Measurements from ENCODE around the gene TM9SF1.
"Not testable (repeated sequence)": the region's sequence is repeated elsewhere in the genome, so short reads cannot be mapped to it uniquely, and the experiment has no call there.

The TM9SF1 gene

DNA sequence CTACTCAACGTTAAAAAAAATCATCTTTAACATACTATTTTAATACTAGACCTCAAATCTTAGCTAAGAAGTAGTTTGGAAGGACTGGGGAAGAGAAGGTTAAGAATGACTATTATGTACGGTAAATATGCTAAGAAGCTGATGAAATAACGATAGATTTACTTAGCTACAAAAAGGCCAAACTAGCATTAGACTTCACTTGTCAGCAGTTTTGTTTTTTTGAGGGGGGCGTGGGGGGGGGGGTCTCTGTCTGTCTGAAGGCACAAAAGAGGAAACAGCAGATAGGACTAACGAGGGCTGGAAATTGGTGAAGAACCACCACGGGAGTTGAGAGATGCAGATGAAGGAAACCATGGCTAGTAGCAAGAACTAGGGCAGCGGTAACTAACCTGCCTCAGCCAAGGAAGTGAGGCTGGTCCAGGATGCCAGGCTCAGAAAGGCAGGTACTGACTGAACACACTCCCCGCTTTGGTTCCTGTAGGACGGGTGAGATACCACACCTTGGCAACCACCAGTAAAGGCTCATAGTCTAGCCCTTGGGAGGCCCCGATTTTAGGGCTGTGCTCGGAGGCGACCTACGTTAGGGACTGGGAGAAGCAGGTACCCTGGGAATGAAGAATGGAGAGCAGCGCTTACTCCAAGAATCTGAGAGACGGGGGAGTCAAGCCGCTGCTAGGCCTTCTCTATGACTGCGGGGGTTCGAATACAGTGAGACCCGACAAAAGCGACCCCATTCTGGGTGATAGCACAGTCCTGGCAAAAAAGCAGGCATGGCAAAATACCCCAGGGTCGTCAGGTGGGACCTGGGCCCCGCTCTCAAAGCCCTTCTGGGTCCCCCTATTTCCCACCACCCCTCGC, 36.3 kb upstream of the TM9SF1 start:
- no peak for DNase-seq (ENCODE audit: low read depth)
- H3K4me3 ChIP-seq (ENCODE audit: low read depth, low read length) = peak overlapping the region; percentile 90

DNA sequence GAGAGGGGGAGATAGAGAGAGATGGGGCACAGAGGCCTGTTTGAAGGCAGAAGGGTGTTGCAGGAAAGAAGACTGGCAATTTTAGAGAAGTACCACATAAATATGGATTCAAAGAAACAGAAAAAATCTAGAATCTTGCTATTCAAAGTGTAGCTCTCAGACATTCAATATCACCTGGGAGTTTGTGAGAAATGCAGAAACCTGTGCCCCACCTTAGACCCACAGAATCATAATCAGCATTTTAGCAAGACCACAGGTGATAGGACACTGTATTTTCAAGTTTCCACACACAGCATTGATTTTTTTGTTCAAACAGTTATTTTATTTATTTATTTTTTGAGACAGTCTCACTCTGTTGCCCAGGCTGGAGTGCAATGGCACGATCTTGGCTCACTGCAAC, 33.7 kb upstream of the TM9SF1 start:
- H3K4me3 ChIP-seq (ENCODE audit: low read depth, low read length) = no peak overlapping the region
- no peak for DNase-seq (ENCODE audit: low read depth)

DNA sequence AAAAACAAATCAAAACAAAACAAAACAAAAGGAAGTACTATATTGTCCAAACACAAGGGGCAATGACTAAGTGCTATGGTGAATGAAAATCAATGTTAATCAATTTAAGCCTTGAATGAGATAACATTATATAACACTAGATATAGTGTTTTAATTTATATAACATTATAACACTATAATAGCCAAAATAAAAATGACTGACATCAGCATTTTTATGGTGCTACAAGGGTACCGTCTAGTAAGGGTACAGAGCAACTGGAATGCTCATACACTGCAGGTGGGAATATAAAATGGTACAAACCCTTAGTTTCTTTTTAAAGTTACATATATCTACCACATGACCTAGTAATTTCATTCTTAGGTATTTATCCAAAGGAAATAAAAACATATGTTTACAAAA, 31.2 kb upstream of the TM9SF1 start:
- H3K4me3 ChIP-seq (ENCODE audit: low read depth, low read length) = no peak overlapping the region
- no peak for DNase-seq (ENCODE audit: low read depth)

DNA sequence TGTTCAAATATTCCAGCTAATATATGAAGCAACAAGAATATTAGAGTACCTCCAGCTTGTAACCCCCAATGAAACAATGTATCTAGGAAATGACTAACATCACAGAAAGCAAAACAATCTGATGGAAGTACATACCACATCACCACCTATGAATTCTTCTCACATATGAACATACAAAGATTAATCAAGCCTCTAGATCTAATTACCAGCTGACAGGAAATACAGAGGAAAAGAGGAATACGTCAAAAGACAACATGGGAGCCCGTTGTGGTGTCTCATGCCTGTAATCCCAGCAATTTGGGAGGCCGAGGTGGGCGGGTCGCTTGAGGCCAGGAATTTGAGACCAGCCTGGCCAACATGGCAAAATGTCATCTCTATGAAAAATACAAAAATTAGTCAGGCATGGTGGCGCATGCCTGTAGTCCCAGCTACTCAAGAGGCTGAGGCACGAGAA, 29.4 kb upstream of the TM9SF1 start:
- peak; percentile 33 for DNase-seq (ENCODE audit: low read depth)
- no peak overlapping the region for H3K4me3 ChIP-seq (ENCODE audit: low read depth, low read length)

DNA sequence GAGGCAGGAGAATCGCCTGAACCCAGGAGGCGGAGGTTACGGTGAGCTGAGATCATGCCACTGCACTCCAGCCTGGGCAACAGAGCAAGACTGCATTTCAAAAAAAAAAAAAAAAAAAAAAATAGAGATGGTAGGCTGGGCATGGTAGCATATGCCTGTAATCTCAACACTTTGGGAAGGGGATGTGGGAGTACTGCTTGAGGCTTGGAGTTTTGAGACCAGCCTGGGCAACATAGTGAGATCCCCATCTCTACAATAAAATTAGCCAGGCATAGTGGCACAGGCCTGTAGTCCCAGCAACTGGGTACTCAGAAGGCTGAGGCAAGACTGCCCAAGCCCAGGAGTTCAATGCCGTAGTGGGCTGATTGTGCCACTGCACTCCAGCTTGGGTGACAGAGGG, 27.7 kb upstream of the TM9SF1 start:
- not testable (repeated sequence) for DNase-seq (ENCODE audit: low read depth); H3K4me3 ChIP-seq (ENCODE audit: low read depth, low read length)

DNA sequence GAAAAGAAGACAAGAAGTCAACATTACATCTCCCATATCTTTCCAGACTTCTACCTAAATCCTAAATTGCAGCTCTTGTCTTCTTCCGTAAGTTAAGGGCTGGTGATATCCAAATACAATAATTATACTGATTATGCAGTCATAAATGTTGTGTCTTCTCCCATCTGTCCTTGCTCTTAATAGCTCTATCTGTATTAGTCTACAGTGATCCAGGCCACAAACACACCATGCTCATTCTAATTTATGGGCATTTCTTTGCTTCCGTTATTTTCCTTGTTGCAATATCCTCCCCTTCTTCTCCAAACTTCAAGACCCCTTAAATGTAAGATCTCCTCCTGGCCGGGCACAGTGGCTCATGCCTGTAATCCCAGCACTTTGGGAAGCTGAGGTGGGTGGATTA, 24.3 kb upstream of the TM9SF1 start:
- H3K4me3 ChIP-seq (ENCODE audit: low read depth, low read length) = no peak overlapping the region
- DNase-seq (ENCODE audit: low read depth) = no peak

DNA sequence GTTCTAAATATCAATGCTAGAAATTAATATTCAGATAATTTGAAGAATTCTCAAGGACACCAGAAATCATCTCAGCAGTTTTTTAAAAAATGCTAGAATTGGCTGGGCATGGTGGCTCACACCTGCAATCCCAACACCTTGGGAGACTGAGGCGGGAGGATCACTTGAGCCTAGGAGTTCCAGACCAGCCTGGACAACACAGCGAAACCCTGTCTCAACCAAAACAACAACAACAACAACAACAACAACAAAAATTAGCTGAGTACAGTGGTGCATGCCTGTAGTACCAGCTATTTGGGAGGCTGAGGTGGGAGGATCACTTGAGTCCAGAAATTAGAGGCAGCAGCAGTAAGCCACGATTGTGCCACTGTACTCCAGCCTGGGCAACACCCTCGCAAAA, 23.8 kb upstream of the TM9SF1 start:
- no peak overlapping the region for H3K4me3 ChIP-seq (ENCODE audit: low read depth, low read length)
- no peak for DNase-seq (ENCODE audit: low read depth)

DNA sequence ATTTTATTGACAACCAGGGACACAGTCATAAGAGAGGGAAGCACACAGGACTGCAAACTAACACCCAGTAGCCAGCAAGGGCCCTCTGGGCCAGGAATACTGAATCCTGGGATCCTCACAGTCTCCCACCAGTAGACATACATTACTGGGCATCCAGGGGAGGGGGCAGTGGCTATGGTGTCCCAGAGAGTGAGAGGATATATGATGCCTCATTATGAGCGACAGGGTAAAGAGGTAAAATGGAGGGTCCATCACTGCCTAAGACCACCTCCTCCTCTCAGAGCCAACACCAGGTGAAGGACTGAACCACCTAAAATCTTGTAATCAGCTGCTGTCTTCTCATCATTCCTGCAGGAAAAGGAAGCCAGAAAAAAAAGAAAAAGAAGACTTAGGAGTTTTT, 21.6 kb upstream of the TM9SF1 start:
- not testable (repeated sequence) for H3K4me3 ChIP-seq (ENCODE audit: low read depth, low read length); DNase-seq (ENCODE audit: low read depth)

DNA sequence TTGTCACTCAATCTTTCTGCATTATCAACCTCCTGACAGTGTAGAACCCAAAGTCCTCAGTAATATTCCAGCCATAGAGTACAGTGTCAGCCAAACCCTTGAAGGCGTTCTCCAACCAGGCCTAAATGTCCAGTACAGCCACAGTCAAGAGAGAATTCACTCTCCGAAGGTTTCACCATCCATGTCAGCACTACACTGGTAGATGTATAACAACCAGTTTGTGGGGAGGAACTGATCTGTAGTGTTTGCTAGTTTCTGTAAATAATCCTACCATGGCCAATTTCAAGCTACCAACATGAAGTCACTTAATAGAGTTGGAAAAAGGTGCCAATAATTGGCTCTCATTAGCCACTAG, 21.1 kb upstream of the TM9SF1 start:
- peak overlapping the region; percentile 77 for H3K4me3 ChIP-seq (ENCODE audit: low read depth, low read length)
- no peak for DNase-seq (ENCODE audit: low read depth)

DNA sequence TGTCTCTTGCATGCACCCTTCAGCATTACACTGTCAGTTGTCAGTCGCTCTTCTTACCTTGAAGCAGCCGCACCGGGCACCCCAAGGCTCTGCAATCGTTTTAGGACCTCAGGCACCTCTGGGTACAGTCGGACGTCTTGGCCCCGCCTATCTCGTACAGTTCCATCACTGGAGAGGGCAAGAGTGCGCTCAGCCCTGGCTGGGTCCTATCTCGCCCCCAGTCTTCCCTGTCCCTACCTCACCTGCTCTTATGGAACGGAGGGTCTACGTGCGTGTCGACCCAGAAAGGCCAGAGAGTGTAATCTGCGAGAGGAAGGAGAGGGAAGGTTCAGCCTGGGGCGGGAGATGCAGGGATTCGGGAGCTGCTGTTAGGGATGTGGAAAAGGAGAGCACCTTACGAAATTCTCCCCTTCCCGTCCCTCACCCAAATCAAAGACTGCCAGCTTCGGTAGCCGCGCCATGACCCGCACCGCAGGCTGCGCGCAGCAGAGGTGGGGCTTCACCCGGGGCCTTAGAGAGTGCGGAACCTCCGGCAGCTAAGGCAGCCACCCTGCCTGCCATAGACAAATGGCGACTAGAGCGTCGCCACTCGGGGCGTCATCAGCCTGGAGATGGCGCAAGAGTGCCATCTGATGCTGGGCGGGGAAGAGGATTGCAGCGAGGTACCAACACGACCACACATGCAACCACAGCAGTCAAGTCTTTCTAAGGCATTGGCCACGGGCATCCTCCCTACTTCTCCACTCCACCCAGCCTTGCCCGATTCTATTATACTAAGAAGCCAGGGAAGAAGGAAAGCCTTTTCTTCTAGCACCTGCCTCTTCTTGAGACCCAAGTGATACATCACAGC, 20.5 kb upstream of the TM9SF1 start, which contains the start of gene MDP1:
Gene MDP1, minus strand, starts transcription at position 572 of the 850 bp plus-strand sequence. Its CDS starts 111 bp downstream, at position 461.
- peak; percentile 54 for DNase-seq (ENCODE audit: low read depth)
- H3K4me3 ChIP-seq (ENCODE audit: low read depth, low read length) = peak within 1 kb of the TSS; percentile 77

DNA sequence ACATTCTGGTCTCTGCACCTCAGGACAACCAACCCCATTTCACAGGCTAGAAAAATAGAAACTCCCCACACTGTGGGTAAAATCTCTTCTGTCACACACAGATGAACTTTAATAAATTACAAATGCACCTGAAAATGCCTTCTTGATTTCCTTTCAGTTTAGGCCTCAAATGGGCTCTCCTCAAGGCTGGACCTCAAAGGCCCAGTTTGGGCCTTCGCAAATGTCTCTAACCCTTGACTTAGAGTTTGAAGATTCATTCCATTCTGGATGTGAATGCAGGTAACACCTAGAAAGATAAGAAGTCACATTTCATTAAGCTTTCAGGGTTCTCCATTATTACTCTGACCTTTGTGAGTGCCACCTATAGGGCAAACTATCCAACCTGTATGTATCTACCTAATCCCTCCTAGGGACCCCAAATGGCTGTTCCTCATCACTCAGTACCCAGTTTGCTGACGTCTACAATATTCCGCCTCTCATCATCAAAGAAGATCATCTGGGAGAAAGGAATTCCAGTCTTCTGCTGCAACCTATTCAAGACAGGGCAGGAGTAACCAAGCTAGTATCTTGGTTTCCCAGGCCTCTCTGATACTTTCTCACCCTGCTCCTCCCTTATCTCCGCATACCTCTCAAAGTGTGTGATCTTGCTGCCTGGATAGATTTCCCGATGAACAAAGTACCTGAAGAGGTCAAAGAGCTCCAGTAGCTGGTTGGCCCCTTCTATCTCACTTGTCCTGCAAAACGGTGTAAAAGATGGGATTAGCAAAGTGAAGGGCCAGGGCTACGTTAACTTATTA, 18.8 kb upstream of the TM9SF1 start:
- H3K4me3 ChIP-seq (ENCODE audit: low read depth, low read length) = peak overlapping the region; percentile 71

DNA sequence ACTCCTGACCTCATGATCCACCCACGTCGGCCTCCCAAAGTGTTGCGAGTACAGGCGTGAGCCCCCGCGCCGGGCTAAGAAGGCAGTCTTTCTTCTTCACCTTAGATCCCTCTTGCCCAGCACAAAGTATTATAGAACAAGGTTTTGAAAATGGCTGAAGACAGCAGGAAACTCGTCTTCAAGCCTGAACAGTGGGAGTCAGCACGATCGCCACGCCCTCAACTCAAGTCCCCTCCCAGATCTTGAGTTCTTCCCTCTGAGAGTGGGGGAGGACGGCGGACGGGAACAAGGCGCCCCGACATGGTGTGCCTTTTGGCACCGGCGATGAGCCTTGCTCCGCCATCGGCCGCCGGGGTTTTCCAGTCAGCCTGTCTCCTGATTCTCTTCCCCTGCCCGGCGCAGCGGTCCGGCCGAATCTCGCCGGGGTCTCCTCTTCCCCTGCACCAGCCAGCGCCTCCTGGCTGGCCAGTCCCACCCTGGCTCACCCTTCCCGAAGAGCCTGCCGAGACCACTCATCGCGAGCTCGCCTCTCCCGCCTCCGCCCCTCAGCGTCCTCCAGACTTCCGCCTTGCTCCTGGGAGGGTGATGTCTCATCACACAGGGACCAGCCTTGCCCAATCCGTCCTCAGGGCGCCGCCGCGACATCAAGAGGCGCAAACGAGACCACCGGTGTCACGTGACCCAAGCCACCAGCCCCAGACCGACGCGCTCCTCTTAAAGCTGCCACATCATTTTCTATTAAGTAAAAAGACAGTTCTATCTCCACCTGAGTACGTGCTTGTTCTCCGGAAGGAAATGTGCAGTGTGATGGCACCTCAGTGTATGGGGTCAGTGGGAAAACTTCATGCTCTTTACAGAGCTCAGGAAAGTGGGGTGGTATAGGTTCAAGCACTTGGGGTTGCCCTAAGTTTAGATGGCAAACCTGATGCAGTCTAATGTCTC, 18.0 kb upstream of the TM9SF1 start, which contains the start of gene CHMP4A:
Gene CHMP4A, minus strand, starts transcription at position 565 of the 942 bp plus-strand sequence. Its CDS starts 49 bp downstream, at position 516.
- DNase-seq (ENCODE audit: low read depth) = peak; percentile 97
- H3K4me3 ChIP-seq (ENCODE audit: low read depth, low read length) = peak within 1 kb of the TSS; percentile 71

More for the DNA sequence above, 18.8 kb upstream of the TM9SF1 start:
- DNase-seq (ENCODE audit: low read depth) = no peak

DNA sequence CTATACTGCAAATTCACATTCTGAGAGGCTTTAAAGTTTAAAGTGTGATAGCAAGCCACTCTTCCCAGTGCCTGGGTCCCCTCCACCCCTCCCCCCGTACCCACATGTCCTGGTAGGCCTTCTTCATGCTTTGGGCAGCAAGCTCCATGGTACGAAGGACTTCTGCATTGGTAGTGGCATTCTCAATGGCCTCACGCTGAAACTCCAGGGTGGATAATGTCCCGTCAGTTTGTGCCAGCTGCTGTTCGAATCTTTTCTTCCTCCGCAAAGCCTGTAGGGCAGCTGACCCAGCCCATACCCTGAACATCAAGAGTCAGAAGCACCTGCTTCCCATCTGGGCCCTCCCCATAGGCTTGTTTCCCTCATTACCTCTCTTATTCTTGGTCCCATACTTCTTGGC, 16.1 kb upstream of the TM9SF1 start:
- DNase-seq (ENCODE audit: low read depth) = no peak
- H3K4me3 ChIP-seq (ENCODE audit: low read depth, low read length) = no peak overlapping the region

DNA sequence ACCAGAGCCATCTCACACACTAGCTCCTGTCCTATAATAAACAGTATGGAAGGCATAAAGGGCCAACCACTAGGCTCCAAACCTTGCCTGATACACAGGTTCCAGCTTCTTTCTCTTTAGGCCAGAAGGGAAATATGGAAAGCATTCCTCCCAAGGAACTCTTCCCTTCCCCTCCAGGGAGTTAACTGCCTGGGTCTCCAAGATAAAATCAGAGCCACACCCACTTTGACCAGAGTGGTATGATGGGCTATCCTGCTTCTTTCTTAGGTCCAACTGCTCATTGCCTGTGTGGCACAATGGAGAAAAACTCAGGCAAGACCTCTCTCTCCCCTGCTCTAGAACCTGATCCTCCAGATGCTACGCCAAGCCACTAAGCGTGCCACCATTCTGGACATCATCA, 12.4 kb upstream of the TM9SF1 start:
- DNase-seq (ENCODE audit: low read depth) = no peak
- H3K4me3 ChIP-seq (ENCODE audit: low read depth, low read length) = no peak overlapping the region

DNA sequence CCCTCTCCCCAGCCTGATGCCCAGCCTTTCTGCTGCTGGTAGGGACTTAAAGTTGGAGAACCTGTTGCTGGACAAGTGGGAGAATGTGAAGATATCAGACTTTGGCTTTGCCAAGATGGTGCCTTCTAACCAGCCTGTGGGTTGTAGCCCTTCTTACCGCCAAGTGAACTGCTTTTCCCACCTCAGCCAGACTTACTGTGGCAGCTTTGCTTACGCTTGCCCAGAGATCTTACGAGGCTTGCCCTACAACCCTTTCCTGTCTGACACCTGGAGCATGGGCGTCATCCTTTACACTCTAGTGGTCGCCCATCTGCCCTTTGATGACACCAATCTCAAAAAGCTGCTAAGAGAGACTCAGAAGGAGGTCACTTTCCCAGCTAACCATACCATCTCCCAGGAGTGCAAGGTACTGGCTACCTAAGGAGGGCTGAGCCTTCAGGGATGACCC, 11.9 kb upstream of the TM9SF1 start:
- no peak overlapping the region for H3K4me3 ChIP-seq (ENCODE audit: low read depth, low read length)
- DNase-seq (ENCODE audit: low read depth) = no peak

DNA sequence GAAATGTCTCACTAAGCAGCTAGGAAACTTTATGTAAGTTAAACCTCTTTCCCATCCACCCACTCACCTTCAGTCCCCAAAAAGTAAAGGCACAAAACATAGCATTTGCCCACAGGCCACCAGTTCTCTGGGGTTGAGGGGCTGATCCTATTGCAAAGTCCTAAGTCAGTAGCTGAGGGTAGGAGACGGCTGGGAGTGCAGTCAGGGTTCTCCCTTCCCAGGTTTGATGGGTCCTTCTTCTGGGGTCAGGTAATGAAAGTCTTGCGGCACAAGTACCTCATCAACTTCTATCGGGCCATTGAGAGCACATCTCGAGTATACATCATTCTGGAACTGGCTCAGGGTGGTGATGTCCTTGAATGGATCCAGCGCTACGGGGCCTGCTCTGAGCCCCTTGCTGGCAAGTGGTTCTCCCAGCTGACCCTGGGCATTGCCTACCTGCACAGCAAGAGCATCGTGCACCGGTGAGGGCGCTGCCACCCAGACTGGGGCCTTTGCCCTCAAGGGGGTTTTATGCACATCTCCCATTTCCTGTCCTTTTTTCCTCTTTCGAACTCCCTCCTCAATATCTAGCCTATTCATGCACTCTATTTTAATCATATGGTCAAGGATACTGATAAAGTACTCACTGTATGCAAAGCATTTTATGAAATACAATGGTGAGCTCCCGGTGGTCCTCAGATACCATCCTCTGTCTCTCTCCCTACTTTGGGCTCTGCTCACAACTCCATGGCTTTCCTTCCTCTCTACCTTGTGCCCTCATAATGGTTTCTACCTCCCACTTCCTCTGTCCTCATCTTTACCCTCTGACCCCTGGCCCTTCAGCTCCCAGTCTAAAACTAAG, 11.2 kb upstream of the TM9SF1 start:
- no peak overlapping the region for H3K4me3 ChIP-seq (ENCODE audit: low read depth, low read length)
- DNase-seq (ENCODE audit: low read depth) = no peak

Data from skeletal muscle cell (primary cell).